Measurements from ENCODE around the gene PHF2. TPM values are rescaled to one million over a fixed set of nuclear protein-coding genes. Genes with fewer than 3 reads are reported as not detected.

Gene PHF2
- total and polyA plus RNA-seq, 9 of the 15 experiments (the other 6 are each of a cell fraction or from before 2014, with no cell fraction given) = 0.37 to 14.4 (median 8.1) TPM

DNA sequence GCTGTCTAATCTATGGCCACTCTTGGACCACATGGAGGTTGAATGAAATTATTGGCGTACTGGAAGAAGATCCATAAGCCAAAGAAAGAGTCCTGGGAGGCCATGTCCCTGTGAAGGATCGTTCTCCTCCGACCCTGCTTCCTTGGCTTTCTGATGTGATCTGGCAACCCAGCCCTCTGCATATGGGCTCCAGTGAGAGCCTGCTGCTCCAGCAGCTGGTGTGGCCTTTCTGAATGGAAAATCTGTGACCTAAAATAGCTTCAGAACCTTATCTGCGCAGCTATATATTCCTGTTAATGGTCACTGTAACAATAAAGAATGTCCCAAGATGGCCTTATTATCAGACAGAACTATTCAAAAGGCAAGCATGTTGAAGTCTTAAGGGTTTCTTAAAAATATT lies 40.2 kb upstream of the PHF2 start:
- no peaks in the 10 kb centered on the region; the same call in 2 of the 3 replicates for H3K79me2 ChIP-seq (ENCODE audit: control insufficient read depth, insufficient read depth, low read length)
- CTCF ChIA-PET (ENCODE audit: low intra/inter-chr PET ratio) = no interaction called here
- no peak for ATAC-seq
- intact Hi-C loops (cut with micrococcal nuclease) = no loop called here
- no peak overlapping the region for H2AFZ ChIP-seq (ENCODE audit: low read depth, low read length)
- POLR2A ChIA-PET = no interaction called here
- H3K4me2 ChIP-seq (ENCODE audit: insufficient read depth, low read length) = no peak overlapping the region
- no peak overlapping the region for H3K9ac ChIP-seq (ENCODE audit: insufficient read depth in 1 of 2, low read depth in 2 of 2, low read length in 2 of 2)
- in situ Hi-C loops (cut with MboI) = no loop called here
- peaks cover 95% of the 10 kb centered on the region for H3K36me3 ChIP-seq (ENCODE audit: control insufficient read depth, insufficient read depth, low read length)
- H3K4me3 ChIP-seq = no peak overlapping the region
- no TSS peak for BruUV-seq (replicated peaks)
- H4K20me1 ChIP-seq (replicated peaks; ENCODE audit: control insufficient read depth, insufficient read depth, low read length) = no peaks in the 10 kb centered on the region
- TF ChIP-seq TGIF2 (CRISPR knock-in tag; IDR thresholded peaks at IDR 0.05) = no peak
- TF ChIP-seq LEF1 (IDR thresholded peaks at IDR 0.05) = no peak
- TF ChIP-seq ZNF507 (tag; conservative IDR thresholded peaks at IDR 0.05) = no peak
- no peak for TF ChIP-seq ZC3H11A (IDR thresholded peaks at IDR 0.05; ENCODE audit: low read depth, low read length)
- TF ChIP-seq EGR1 (conservative IDR thresholded peaks at IDR 0.05) = no peak
- no peak for TF ChIP-seq NR2F6 (CRISPR knock-in tag; IDR thresholded peaks at IDR 0.05)
- TF ChIP-seq ELK1 (CRISPR knock-in tag; IDR thresholded peaks at IDR 0.05) = no peak
- TF ChIP-seq MLX (CRISPR knock-in tag; conservative IDR thresholded peaks at IDR 0.05) = no peak
- no peak for TF ChIP-seq XRCC4 (IDR thresholded peaks at IDR 0.05; ENCODE audit: extremely low read depth, insufficient read depth, insufficient read length)
- WGBS (ENCODE audit: insufficient coverage, low coverage, missing lambda C conversion rate) = 83% methylated on average over 4 of the region's 4 CpGs
- no peak for DNase-seq (ENCODE audit: extremely low read depth in 1 of 4, low spot score in 3 of 4)
- H3K4me1 ChIP-seq (replicated peaks in 1 of 2; ENCODE audit: control insufficient read depth in 2 of 2, insufficient read depth in 2 of 2, low read length in 2 of 2) = no peaks in the 10 kb centered on the region
- no peaks in the 10 kb centered on the region for H3K9me1 ChIP-seq (ENCODE audit: control insufficient read depth, insufficient read depth, low read length)
- H3K27me3 ChIP-seq (ENCODE audit: control insufficient read depth in 2 of 2, insufficient read depth in 2 of 2, low read length in 2 of 2) = no peaks in the 10 kb centered on the region
- no peak for FAIRE-seq
- no peak overlapping the region for H3K27ac ChIP-seq (ENCODE audit: extremely low read depth, low read depth, low read length)
- no peaks in the 10 kb centered on the region for H3K9me3 ChIP-seq (replicated peaks; ENCODE audit: control insufficient read depth, insufficient read depth, low read depth, low read length)
